ENCODE results near the gene GLRX5.

The GLRX5 gene

GRCh38 chr14:95536036-95536593 is 1.3 kb downstream of the GLRX5 start:
- no peak for DNase-seq (ENCODE audit: low spot score)

GRCh38 chr14:95536671-95537070 is 1.8 kb downstream of the GLRX5 start:
- no peak for DNase-seq (ENCODE audit: low spot score)

- DNase-seq (ENCODE audit: low spot score): no peak
Observed at GRCh38 chr14:95537298-95538089, 2.6 kb downstream of the GLRX5 start.

- DNase-seq (ENCODE audit: low spot score): no peak
Observed at GRCh38 chr14:95538801-95539509, 4.1 kb downstream of the GLRX5 start.

- no peak for DNase-seq (ENCODE audit: low spot score)
Observed at GRCh38 chr14:95540236-95540855, 5.5 kb downstream of the GLRX5 start.

- no peak for DNase-seq (ENCODE audit: low spot score)
Observed at GRCh38 chr14:95541346-95541745, 6.5 kb downstream of the GLRX5 start.

- no peak for DNase-seq (ENCODE audit: low spot score)
Observed at GRCh38 chr14:95541932-95542930, 7.4 kb downstream of the GLRX5 start.

GRCh38 chr14:95543021-95543420 is 8.2 kb downstream of the GLRX5 start:
- no peak for DNase-seq (ENCODE audit: low spot score)

GRCh38 chr14:95544588-95544987 is 9.7 kb downstream of the GLRX5 start:
- no peak for DNase-seq (ENCODE audit: low spot score)

- peak; percentile 16 for DNase-seq (ENCODE audit: low spot score)
Observed at GRCh38 chr14:95545515-95546168, 10.8 kb downstream of the GLRX5 start.

GRCh38 chr14:95547272-95547625 is 12.4 kb downstream of the GLRX5 start:
- DNase-seq (ENCODE audit: low spot score): no peak

- DNase-seq (ENCODE audit: low spot score): no peak
Observed at GRCh38 chr14:95547626-95548327, 12.9 kb downstream of the GLRX5 start.

- DNase-seq (ENCODE audit: low spot score): no peak
Observed at GRCh38 chr14:95548328-95548929, 13.6 kb downstream of the GLRX5 start.

GRCh38 chr14:95549656-95550585 is 15.1 kb downstream of the GLRX5 start:
- DNase-seq (ENCODE audit: low spot score): no peak

- no peak for DNase-seq (ENCODE audit: low spot score)
Observed at GRCh38 chr14:95551435-95551834, 16.6 kb downstream of the GLRX5 start.

- no peak for DNase-seq (ENCODE audit: low spot score)
Observed at GRCh38 chr14:95553141-95553540, 18.3 kb downstream of the GLRX5 start.

- DNase-seq (ENCODE audit: low spot score): no peak
Observed at GRCh38 chr14:95555053-95555452, 20.2 kb downstream of the GLRX5 start.

- no peak for DNase-seq (ENCODE audit: low spot score)
Observed at GRCh38 chr14:95557291-95557690, 22.4 kb downstream of the GLRX5 start.

GRCh38 chr14:95557832-95558231 is 23.0 kb downstream of the GLRX5 start:
- DNase-seq (ENCODE audit: low spot score): no peak

Data from CD4-positive, alpha-beta T cell treated with Interleukin-15 for 4 hours (primary cell).